ENCODE data around the gene KRT6A. TPM values are rescaled to one million over a fixed set of nuclear protein-coding genes. Genes with fewer than 3 reads are reported as not detected.

The KRT6A gene
- total and polyA plus RNA-seq, 3 experiments from 2014 or later, result not detected

- Histone ChIP-seq H3K27me3 (ENCODE audit: insufficient read depth, low read length, poor library complexity, severe bottlenecking) (no peaks in the 10 kb centered on the region), H3K27ac (ENCODE audit: low read depth, low read length) (no peak overlapping the region), H3K4me1 (ENCODE audit: insufficient read depth, low read length) (no peaks in the 10 kb centered on the region), H3K4me3 (ENCODE audit: low read length) (no peak overlapping the region), H3K36me3 (ENCODE audit: insufficient read depth, low read length) (no peaks in the 10 kb centered on the region), H3K9me3 (ENCODE audit: low read length) (no peaks in the 10 kb centered on the region)
- ChIA-PET CTCF (no interaction called here), POLR2A (no interaction called here)
- H3K4me3 Mint-ChIP-seq, result no peak overlapping the region
- no peak for DNase-seq
- H3K27me3 Mint-ChIP-seq, result peaks cover 19 to 42% of the 10 kb centered on the region in 2 donors
- no peaks in the 10 kb centered on the region for H3K9me3 Mint-ChIP-seq
- H3K4me1 Mint-ChIP-seq, result no peaks in the 10 kb centered on the region
- H3K36me3 Mint-ChIP-seq, result no peaks in the 10 kb centered on the region
- H3K27ac Mint-ChIP-seq, result no peak overlapping the region
Measured at GRCh38 chr12:52444647-52445595, 48.1 kb downstream of the KRT6A start.

- H3K27me3 Mint-ChIP-seq, result peaks cover 21 to 44% of the 10 kb centered on the region in 2 donors
- H3K4me3 Mint-ChIP-seq, result no peak overlapping the region
- CTCF ChIA-PET, result no interaction called here
- no peak overlapping the region for H3K27ac ChIP-seq (ENCODE audit: low read depth, low read length)
- H3K9me3 ChIP-seq (ENCODE audit: low read length), result no peaks in the 10 kb centered on the region
- H3K4me3 ChIP-seq (ENCODE audit: low read length), result no peak overlapping the region
- H3K36me3 Mint-ChIP-seq, result no peaks in the 10 kb centered on the region
- H3K9me3 Mint-ChIP-seq, result no peaks in the 10 kb centered on the region
- H3K4me1 Mint-ChIP-seq, result no peaks in the 10 kb centered on the region
- H3K36me3 ChIP-seq (ENCODE audit: insufficient read depth, low read length), result no peaks in the 10 kb centered on the region
- no peak for DNase-seq
- H3K27me3 ChIP-seq (ENCODE audit: insufficient read depth, low read length, poor library complexity, severe bottlenecking), result no peaks in the 10 kb centered on the region
- H3K4me1 ChIP-seq (ENCODE audit: insufficient read depth, low read length), result no peaks in the 10 kb centered on the region
- no peak overlapping the region for H3K27ac Mint-ChIP-seq
- POLR2A ChIA-PET, result no interaction called here
Measured at GRCh38 chr12:52443966-52444365, 49.1 kb downstream of the KRT6A start.

GRCh38 chr12:52442600-52443061 lies 50.4 kb downstream of the KRT6A start:
- H3K27me3 Mint-ChIP-seq, result peaks cover 19 to 44% of the 10 kb centered on the region in 2 donors
- no peak overlapping the region for H3K4me3 ChIP-seq (ENCODE audit: low read length)
- no peaks in the 10 kb centered on the region for H3K36me3 Mint-ChIP-seq
- H3K27me3 ChIP-seq (ENCODE audit: insufficient read depth, low read length, poor library complexity, severe bottlenecking), result no peaks in the 10 kb centered on the region
- no peaks in the 10 kb centered on the region for H3K36me3 ChIP-seq (ENCODE audit: insufficient read depth, low read length)
- no peak for DNase-seq
- CTCF ChIA-PET, result no interaction called here
- POLR2A ChIA-PET, result interaction anchor here (0.6 kb wide), 1 partner anchor 164 kb away, joined by 3 read pairs; no protein-coding TSS in a partner anchor
- H3K9me3 ChIP-seq (ENCODE audit: low read length), result no peaks in the 10 kb centered on the region
- H3K27ac Mint-ChIP-seq, result no peak overlapping the region
- H3K4me3 Mint-ChIP-seq, result no peak overlapping the region
- H3K9me3 Mint-ChIP-seq, result no peaks in the 10 kb centered on the region
- H3K27ac ChIP-seq (ENCODE audit: low read depth, low read length), result no peak overlapping the region
- no peaks in the 10 kb centered on the region for H3K4me1 ChIP-seq (ENCODE audit: insufficient read depth, low read length)
- H3K4me1 Mint-ChIP-seq, result no peaks in the 10 kb centered on the region

GRCh38 chr12:52441320-52441911 lies 51.6 kb downstream of the KRT6A start:
- H3K4me1 Mint-ChIP-seq, result no peaks in the 10 kb centered on the region
- Histone ChIP-seq H3K36me3 (ENCODE audit: insufficient read depth, low read length) (no peaks in the 10 kb centered on the region), H3K4me1 (ENCODE audit: insufficient read depth, low read length) (no peaks in the 10 kb centered on the region), H3K9me3 (ENCODE audit: low read length) (no peaks in the 10 kb centered on the region), H3K27ac (ENCODE audit: low read depth, low read length) (no peak overlapping the region), H3K4me3 (ENCODE audit: low read length) (no peak overlapping the region), H3K27me3 (ENCODE audit: insufficient read depth, low read length, poor library complexity, severe bottlenecking) (no peaks in the 10 kb centered on the region)
- H3K4me3 Mint-ChIP-seq, result no peak overlapping the region
- H3K36me3 Mint-ChIP-seq, result no peaks in the 10 kb centered on the region
- peaks cover 19 to 55% of the 10 kb centered on the region in 2 donors for H3K27me3 Mint-ChIP-seq
- no peaks in the 10 kb centered on the region for H3K9me3 Mint-ChIP-seq
- H3K27ac Mint-ChIP-seq, result no peak overlapping the region
- ChIA-PET CTCF (no interaction called here), POLR2A (no interaction called here)
- no peak for DNase-seq

- H3K27ac Mint-ChIP-seq, result no peak overlapping the region
- no peaks in the 10 kb centered on the region for H3K4me1 ChIP-seq (ENCODE audit: insufficient read depth, low read length)
- H3K27me3 ChIP-seq (ENCODE audit: insufficient read depth, low read length, poor library complexity, severe bottlenecking), result no peaks in the 10 kb centered on the region
- H3K9me3 Mint-ChIP-seq, result no peaks in the 10 kb centered on the region
- no peaks in the 10 kb centered on the region for H3K36me3 Mint-ChIP-seq
- H3K4me1 Mint-ChIP-seq, result no peaks in the 10 kb centered on the region
- H3K4me3 ChIP-seq (ENCODE audit: low read length), result no peak overlapping the region
- H3K4me3 Mint-ChIP-seq, result no peak overlapping the region
- CTCF ChIA-PET, result no interaction called here
- H3K36me3 ChIP-seq (ENCODE audit: insufficient read depth, low read length), result no peaks in the 10 kb centered on the region
- POLR2A ChIA-PET, result no interaction called here
- H3K27me3 Mint-ChIP-seq, result peaks cover 14 to 57% of the 10 kb centered on the region in 2 donors
- no peak overlapping the region for H3K27ac ChIP-seq (ENCODE audit: low read depth, low read length)
- DNase-seq, result no peak
- no peaks in the 10 kb centered on the region for H3K9me3 ChIP-seq (ENCODE audit: low read length)
Measured at GRCh38 chr12:52440821-52441319, 52.2 kb downstream of the KRT6A start.

GRCh38 chr12:52439845-52440244 lies 53.2 kb downstream of the KRT6A start:
- peaks cover 12 to 65% of the 10 kb centered on the region in 2 donors for H3K27me3 Mint-ChIP-seq
- CTCF ChIA-PET, result no interaction called here
- no peaks in the 10 kb centered on the region for H3K4me1 Mint-ChIP-seq

GRCh38 chr12:52439420-52439819 lies 53.6 kb downstream of the KRT6A start:
- ChIA-PET CTCF (no interaction called here), POLR2A (no interaction called here)
- H3K27me3 ChIP-seq (ENCODE audit: insufficient read depth, low read length, poor library complexity, severe bottlenecking), result no peaks in the 10 kb centered on the region
- Mint-ChIP-seq H3K36me3 (no peaks in the 10 kb centered on the region), H3K4me3 (no peak overlapping the region), H3K9me3 (no peaks in the 10 kb centered on the region), H3K27me3 (peaks cover 10 to 64% of the 10 kb centered on the region in 2 donors), H3K4me1 (no peaks in the 10 kb centered on the region), H3K27ac (no peak overlapping the region)
- no peak overlapping the region for H3K27ac ChIP-seq (ENCODE audit: low read depth, low read length)
- H3K4me1 ChIP-seq (ENCODE audit: insufficient read depth, low read length), result no peaks in the 10 kb centered on the region
- H3K4me3 ChIP-seq (ENCODE audit: low read length), result no peak overlapping the region
- no peaks in the 10 kb centered on the region for H3K9me3 ChIP-seq (ENCODE audit: low read length)
- DNase-seq, result no peak
- no peaks in the 10 kb centered on the region for H3K36me3 ChIP-seq (ENCODE audit: insufficient read depth, low read length)

More at GRCh38 chr12:52439845-52440244, 53.2 kb downstream of the KRT6A start:
- DNase-seq, result no peak
- Mint-ChIP-seq H3K36me3 (no peaks in the 10 kb centered on the region), H3K9me3 (no peaks in the 10 kb centered on the region), H3K27ac (no peak overlapping the region), H3K4me3 (no peak overlapping the region)
- H3K4me3 ChIP-seq (ENCODE audit: low read length), result no peak overlapping the region
- no peaks in the 10 kb centered on the region for H3K4me1 ChIP-seq (ENCODE audit: insufficient read depth, low read length)
- no peaks in the 10 kb centered on the region for H3K27me3 ChIP-seq (ENCODE audit: insufficient read depth, low read length, poor library complexity, severe bottlenecking)
- POLR2A ChIA-PET, result no interaction called here
- H3K9me3 ChIP-seq (ENCODE audit: low read length), result no peaks in the 10 kb centered on the region
- H3K36me3 ChIP-seq (ENCODE audit: insufficient read depth, low read length), result no peaks in the 10 kb centered on the region
- no peak overlapping the region for H3K27ac ChIP-seq (ENCODE audit: low read depth, low read length)

Measured in CD8-positive, alpha-beta memory T cell (primary cell).